D341Med (cell line): ENCODE measurements around the gene PVALEF.

Experiments used
- DNase-seq: peaks from one replicate; pipeline ENCODE4 v3.0.0; 2012; ENCODE audit warnings: low spot score

PVALEF gene

GRCh38 chr17:81197831-81198490 lies 32.7 kb downstream of the PVALEF start:
- no peak for DNase-seq

GRCh38 chr17:81198826-81199481 lies 33.6 kb downstream of the PVALEF start:
- no peak for DNase-seq

- DNase-seq: no peak
Observed at GRCh38 chr17:81199482-81199830, 34.1 kb downstream of the PVALEF start.

- no peak for DNase-seq
Observed at GRCh38 chr17:81200201-81200600, 34.9 kb downstream of the PVALEF start.

- DNase-seq: peak; percentile 90
Observed at GRCh38 chr17:81200695-81201580, 35.6 kb downstream of the PVALEF start.

GRCh38 chr17:81202318-81202717 lies 37.0 kb downstream of the PVALEF start:
- no peak for DNase-seq

- no peak for DNase-seq
Observed at GRCh38 chr17:81203136-81203535, 37.8 kb downstream of the PVALEF start.

GRCh38 chr17:81204578-81204977 lies 39.3 kb downstream of the PVALEF start:
- DNase-seq: no peak

GRCh38 chr17:81206166-81206565 lies 40.9 kb downstream of the PVALEF start:
- peak; percentile 75 for DNase-seq

- no peak for DNase-seq
Observed at GRCh38 chr17:81206657-81207056, 41.4 kb downstream of the PVALEF start.

GRCh38 chr17:81207610-81208581 lies 42.6 kb downstream of the PVALEF start:
- no peak for DNase-seq

- DNase-seq: no peak
Observed at GRCh38 chr17:81208651-81209050, 43.3 kb downstream of the PVALEF start.

- no peak for DNase-seq
Observed at GRCh38 chr17:81209141-81209540, 43.8 kb downstream of the PVALEF start.

- no peak for DNase-seq
Observed at GRCh38 chr17:81210466-81210865, 45.2 kb downstream of the PVALEF start.

- no peak for DNase-seq
Observed at GRCh38 chr17:81210868-81211267, 45.6 kb downstream of the PVALEF start.

GRCh38 chr17:81212365-81212764 lies 47.1 kb downstream of the PVALEF start:
- no peak for DNase-seq

GRCh38 chr17:81213978-81214377 lies 48.7 kb downstream of the PVALEF start:
- DNase-seq: no peak

- no peak for DNase-seq
Observed at GRCh38 chr17:81217491-81217890, 52.2 kb downstream of the PVALEF start.

GRCh38 chr17:81218459-81218858 lies 53.2 kb downstream of the PVALEF start:
- no peak for DNase-seq

GRCh38 chr17:81218991-81219390 lies 53.7 kb downstream of the PVALEF start:
- no peak for DNase-seq

- no peak for DNase-seq
Observed at GRCh38 chr17:81219476-81220180, 54.3 kb downstream of the PVALEF start.
